HG03095 (cell line): Measurements from ENCODE around the gene SNX32.

Experiments used
- ATAC-seq: cut with Tn5 transposase; IDR thresholded peaks from one replicate; pipeline ENCODE4 v1.9.1; 2021; ENCODE audit warnings: moderate library complexity; ENCODE audit not compliant: unreplicated experiment

SNX32 gene

GRCh38 chr11:65897020-65897471, 63.3 kb downstream of the SNX32 start:
- no peak for ATAC-seq

- no peak for ATAC-seq
Observed at GRCh38 chr11:65898656-65899355, 65.0 kb downstream of the SNX32 start.

GRCh38 chr11:65899356-65900124, 65.8 kb downstream of the SNX32 start:
- peak; percentile 12 for ATAC-seq

GRCh38 chr11:65900125-65900898, 66.5 kb downstream of the SNX32 start, which contains the start of gene FOSL1:
Gene FOSL1 (minus strand): TSS chr11:65900388. CDS start chr11:65900339, 49 bp downstream.
- ATAC-seq = peak; percentile 64

- ATAC-seq = no peak
Observed at GRCh38 chr11:65900899-65901180, 67.1 kb downstream of the SNX32 start.

GRCh38 chr11:65903068-65903481, 69.3 kb downstream of the SNX32 start:
- ATAC-seq = no peak
